NB4 (cell line): ENCODE results near the gene ADGRL3.

Source experiments
- CTCF ChIP-seq: IDR thresholded peaks from one replicate; pipeline ENCODE4 v1.5.1; 2012; ENCODE audit warnings: low read depth, low read length
- POLR2A ChIP-seq: IDR thresholded peaks from 2 replicates; pipeline ENCODE4 v1.6.1; 2011; ENCODE audit warnings: mild to moderate bottlenecking; ENCODE audit not compliant: insufficient read length; ENCODE audit errors: extremely low read depth

- TF ChIP-seq CTCF (no peak), POLR2A (no peak)
These were observed 572.0 kb downstream of the ADGRL3 start for GRCh38 chr4:61772126-61772525.
